HepG2 (cell line): ENCODE measurements around the gene EIF1. TPM values are rescaled to one million over a fixed set of nuclear protein-coding genes. Genes with fewer than 3 reads are reported as not detected.

Experiments
- ADNP ChIP-seq: sonication (generic); formaldehyde crosslinking; IDR thresholded peaks from 2 replicates; pipeline ENCODE4 v1.4.0; 2020; ENCODE audit warnings: missing genetic modification reagents
- AFF4 ChIP-seq: sonication (generic); formaldehyde crosslinking; IDR thresholded peaks from 2 replicates; pipeline ENCODE4 v1.4.0; 2020; ENCODE audit warnings: missing genetic modification reagents
- ATRX ChIP-seq: sonication (generic); formaldehyde crosslinking; IDR thresholded peaks from 2 replicates; pipeline ENCODE4 v1.4.0; 2020; ENCODE audit warnings: missing genetic modification reagents, borderline replicate concordance
- DDIT3 ChIP-seq: sonication (generic); formaldehyde crosslinking; IDR thresholded peaks from 2 replicates; pipeline ENCODE4 v1.4.0; 2020; ENCODE audit warnings: mild to moderate bottlenecking, missing genetic modification reagents
- DZIP1 ChIP-seq: sonication (generic); formaldehyde crosslinking; IDR thresholded peaks from 2 replicates; pipeline ENCODE4 v1.5.0; 2020; ENCODE audit warnings: mild to moderate bottlenecking, missing genetic modification reagents
- HOXD1 ChIP-seq: sonication (generic); formaldehyde crosslinking; IDR thresholded peaks from 2 replicates; pipeline ENCODE4 v1.5.0; 2020; ENCODE audit warnings: missing genetic modification reagents
- MXD4 ChIP-seq: IDR thresholded peaks from 2 replicates; pipeline ENCODE4 v1.6.1; 2016; ENCODE audit warnings: mild to moderate bottlenecking, missing biosample characterization, missing genetic modification reagents
- SMAD3 ChIP-seq: sonication (generic); formaldehyde crosslinking; IDR thresholded peaks from 2 replicates; pipeline ENCODE4 v1.4.0; 2020; ENCODE audit warnings: missing genetic modification reagents
- SNRNP70 ChIP-seq: fragments of 200-400 bp; formaldehyde crosslinking; IDR thresholded peaks from 2 replicates; pipeline ENCODE4 v1.6.1; 2017; ENCODE audit warnings: mild to moderate bottlenecking, low read depth, low read length, moderate library complexity
- TCF7L2 ChIP-seq: IDR thresholded peaks from 2 replicates; pipeline ENCODE4 v1.6.1; 2011; ENCODE audit warnings: mild to moderate bottlenecking, low read depth, low read length, moderate library complexity
- ZBTB1 ChIP-seq: sonication (generic); formaldehyde crosslinking; IDR thresholded peaks from 2 replicates; pipeline ENCODE4 v1.4.0; 2020; ENCODE audit warnings: missing genetic modification reagents, borderline replicate concordance
- ZBTB21 ChIP-seq: sonication (generic); formaldehyde crosslinking; IDR thresholded peaks from 2 replicates; pipeline ENCODE4 v1.4.0; 2020; ENCODE audit warnings: missing genetic modification reagents
- ZBTB46 ChIP-seq: sonication (generic); formaldehyde crosslinking; IDR thresholded peaks from 2 replicates; pipeline ENCODE4 v1.4.0; 2020; ENCODE audit warnings: mild to moderate bottlenecking, missing genetic modification reagents, borderline replicate concordance
- ZKSCAN5 ChIP-seq: sonication (generic); formaldehyde crosslinking; IDR thresholded peaks from 2 replicates; pipeline ENCODE4 v1.5.1; 2020; ENCODE audit warnings: mild to moderate bottlenecking, missing genetic modification reagents
- ZNF547 ChIP-seq: sonication (generic); formaldehyde crosslinking; IDR thresholded peaks from 2 replicates; pipeline ENCODE4 v1.5.1; 2020; ENCODE audit warnings: mild to moderate bottlenecking, missing genetic modification reagents
- ZNF652 ChIP-seq: IDR thresholded peaks from 2 replicates; pipeline ENCODE4 v1.6.1; 2016; ENCODE audit warnings: low read depth, borderline replicate concordance
- ZNF737 ChIP-seq: sonication (generic); formaldehyde crosslinking; IDR thresholded peaks from 2 replicates; pipeline ENCODE4 v1.5.0; 2020; ENCODE audit warnings: missing genetic modification reagents, mild to moderate bottlenecking, borderline replicate concordance
- ZSCAN31 ChIP-seq: sonication (generic); formaldehyde crosslinking; IDR thresholded peaks from 2 replicates; pipeline ENCODE4 v1.5.0; 2020; ENCODE audit warnings: low read depth, mild to moderate bottlenecking, missing genetic modification reagents
- ZZZ3 ChIP-seq: sonication (generic); formaldehyde crosslinking; IDR thresholded peaks from 2 replicates; pipeline ENCODE4 v1.4.0; 2020; ENCODE audit warnings: missing genetic modification reagents, mild to moderate bottlenecking, borderline replicate concordance
- polyA plus RNA-seq, 8 experiments: library from polyadenylated mRNA; depleted of rRNA in 3 of 8; stranded (reverse) in 7 of 8; unstranded in 1 of 8; fragments of >200 nt; fragmentation: Illumina TruSeq in 4 of 8; extraction: Trizol in 4 of 8; gene quantifications; 2 replicates each; pipeline versions ENCODE4 v1.2.1 to v1.2.3, GENCODE V29; 2011 to 2016; ENCODE audit warnings: low read depth in 4 of 8, missing spikeins in 1 of 8, mixed read lengths in 1 of 8; ENCODE audit not compliant: insufficient read depth in 1 of 8
- total RNA-seq, 5 experiments: library from RNA; depleted of rRNA; stranded (reverse); fragments of >200 nt; fragmentation: Illumina TruSeq; extraction: Trizol; gene quantifications; 2 replicates each; pipeline ENCODE4 v1.2.3, GENCODE V29; 2016; ENCODE audit warnings: low read depth in 1 of 5

EIF1 gene
- total and polyA plus RNA-seq, 2 of the 13 experiments (the other 11 are each of a cell fraction or from before 2014, with no cell fraction given) = 147 to 517 TPM

- no peak for TF ChIP-seq SNRNP70
- no peak for TF ChIP-seq ZBTB1 (CRISPR knock-in tag)
- no peak for TF ChIP-seq ZBTB46 (CRISPR knock-in tag)
- TF ChIP-seq ZBTB21 (CRISPR knock-in tag) = no peak
- TF ChIP-seq AFF4 (CRISPR knock-in tag) = no peak
- no peak for TF ChIP-seq MXD4 (CRISPR knock-in tag)
- no peak for TF ChIP-seq TCF7L2
- peak; percentile 47; the same call in 1 of the 2 replicates for TF ChIP-seq ZSCAN31
- no peak for TF ChIP-seq DDIT3
- 0 out of 2 replicates have a peak, but pooled peaks have one; percentile 58 for TF ChIP-seq ZNF737 (CRISPR knock-in tag)
- TF ChIP-seq ZKSCAN5 (CRISPR knock-in tag) = no peak
- no peak for TF ChIP-seq HOXD1 (CRISPR knock-in tag)
- TF ChIP-seq ADNP = no peak
- no peak for TF ChIP-seq ATRX (CRISPR knock-in tag)
- peak; percentile 94 for TF ChIP-seq ZNF652 (CRISPR knock-in tag)
- no peak for TF ChIP-seq ZNF547 (CRISPR knock-in tag)
- no peak for TF ChIP-seq ZZZ3 (CRISPR knock-in tag)
- 0 out of 2 replicates have a peak, but pooled peaks have one; percentile 21 for TF ChIP-seq SMAD3 (CRISPR knock-in tag)
- TF ChIP-seq DZIP1 (CRISPR knock-in tag) = 0 out of 2 replicates have a peak, but pooled peaks have one; percentile 5
Observed at GRCh38 chr17:41667280-41668041, 21.2 kb upstream of the EIF1 start (continued).
